K562 (cell line): ENCODE measurements around the gene ACOX2. TPM values are rescaled to one million over a fixed set of nuclear protein-coding genes. Genes with fewer than 3 reads are reported as not detected.
A peak's percentile ranks its signal among the peaks of the same experiment; 100 is the strongest.

Experiments
- CCNT2 ChIP-seq: IDR thresholded peaks from 2 replicates; pipeline ENCODE4 v1.6.1; 2011; ENCODE audit warnings: borderline replicate concordance, low read depth, mild to moderate bottlenecking, moderate library complexity, mixed read lengths, low read length; ENCODE audit not compliant: insufficient read length; ENCODE audit errors: extremely low read depth
- CHAMP1 ChIP-seq: fragments of 450-650 bp; IDR thresholded peaks from 2 replicates; pipeline ENCODE4 v1.6.1; 2016; ENCODE audit warnings: mild to moderate bottlenecking
- CHD2 ChIP-seq: IDR thresholded peaks from 2 replicates; pipeline ENCODE4 v1.6.1; 2011; ENCODE audit warnings: low read depth, low read length
- DACH1 ChIP-seq: fragments of 450-650 bp; IDR thresholded peaks from 2 replicates; pipeline ENCODE4 v1.6.1; 2018; ENCODE audit not compliant: partially characterized antibody
- HDAC6 ChIP-seq: IDR thresholded peaks from 2 replicates; pipeline ENCODE4 v1.6.1; 2012; ENCODE audit warnings: low read depth, mild to moderate bottlenecking, control low read depth, inconsistent platforms, low read length, moderate library complexity
- MED1 ChIP-seq: sonication (generic); formaldehyde crosslinking; IDR thresholded peaks from 2 replicates; pipeline ENCODE4 v1.8.1; 2023; ENCODE audit warnings: missing genetic modification reagents, borderline replicate concordance
- NCOR1 ChIP-seq: fragments of 450-650 bp; IDR thresholded peaks from 2 replicates; pipeline ENCODE4 v1.6.1; 2016; ENCODE audit warnings: mild to moderate bottlenecking, moderate library complexity
- PHB ChIP-seq: fragments of 250-450 bp; sonication (Bioruptor Pico); IDR thresholded peaks from 2 replicates; pipeline ENCODE4 v1.5.0; 2021
- REST ChIP-seq, 2 experiments: fragments of 450-650 bp; formaldehyde crosslinking in 1 of 2; IDR thresholded peaks; 2 replicates each; pipeline versions ENCODE4 v1.4.0 to v1.6.1; 2014 to 2020; ENCODE audit warnings: mild to moderate bottlenecking in 2 of 2, borderline replicate concordance in 1 of 2, low read depth in 1 of 2
- TFAP4 ChIP-seq: sonication (generic); formaldehyde crosslinking; IDR thresholded peaks from 2 replicates; pipeline ENCODE4 v1.8.0; 2022; ENCODE audit warnings: missing genetic modification reagents, mild to moderate bottlenecking, moderate library complexity, borderline replicate concordance
- ZNF586 ChIP-seq: fragments of 450-650 bp; formaldehyde crosslinking; conservative IDR thresholded peaks from 2 replicates; pipeline ENCODE4 v1.4.0; 2020; ENCODE audit warnings: mild to moderate bottlenecking, moderate library complexity
- polyA plus RNA-seq, 8 experiments: library from polyadenylated mRNA; depleted of rRNA in 4 of 8; stranded (reverse) in 5 of 8; unstranded in 3 of 8; fragments of >200 nt; fragmentation: Nextera tagmentation in 2 of 8; fragmentation: Illumina TruSeq in 1 of 8; extraction: Ambion mirVana in 2 of 8; extraction: Trizol in 1 of 8; gene quantifications; 2 replicates each; pipeline versions ENCODE4 v1.2.1 to v1.2.3, GENCODE V29; 2011 to 2014; ENCODE audit warnings: inconsistent platforms in 1 of 8, missing spikeins in 1 of 8
- total RNA-seq, 7 experiments: library from RNA; depleted of rRNA in 6 of 7; stranded (reverse); fragments of >200 nt in 6 of 7; fragmentation: Illumina TruSeq in 2 of 7; extraction: Trizol in 2 of 7; gene quantifications; 2 replicates each; pipeline versions ENCODE4 v1.2.1 to v1.2.3, GENCODE V29; 2011 to 2021; ENCODE audit warnings: low replicate concordance in 1 of 7
- TF ChIP-seq, protein P1 (sequence below): sonication (generic); formaldehyde crosslinking; IDR thresholded peaks from 2 replicates; pipeline ENCODE4 v1.4.0; 2020; ENCODE audit warnings: mild to moderate bottlenecking, missing genetic modification reagents

The ACOX2 gene
- total and polyA plus RNA-seq, 9 of the 15 experiments (the other 6 are each of a cell fraction or from before 2014, with no cell fraction given), result 0.15 TPM; not detected in 8

DNA sequence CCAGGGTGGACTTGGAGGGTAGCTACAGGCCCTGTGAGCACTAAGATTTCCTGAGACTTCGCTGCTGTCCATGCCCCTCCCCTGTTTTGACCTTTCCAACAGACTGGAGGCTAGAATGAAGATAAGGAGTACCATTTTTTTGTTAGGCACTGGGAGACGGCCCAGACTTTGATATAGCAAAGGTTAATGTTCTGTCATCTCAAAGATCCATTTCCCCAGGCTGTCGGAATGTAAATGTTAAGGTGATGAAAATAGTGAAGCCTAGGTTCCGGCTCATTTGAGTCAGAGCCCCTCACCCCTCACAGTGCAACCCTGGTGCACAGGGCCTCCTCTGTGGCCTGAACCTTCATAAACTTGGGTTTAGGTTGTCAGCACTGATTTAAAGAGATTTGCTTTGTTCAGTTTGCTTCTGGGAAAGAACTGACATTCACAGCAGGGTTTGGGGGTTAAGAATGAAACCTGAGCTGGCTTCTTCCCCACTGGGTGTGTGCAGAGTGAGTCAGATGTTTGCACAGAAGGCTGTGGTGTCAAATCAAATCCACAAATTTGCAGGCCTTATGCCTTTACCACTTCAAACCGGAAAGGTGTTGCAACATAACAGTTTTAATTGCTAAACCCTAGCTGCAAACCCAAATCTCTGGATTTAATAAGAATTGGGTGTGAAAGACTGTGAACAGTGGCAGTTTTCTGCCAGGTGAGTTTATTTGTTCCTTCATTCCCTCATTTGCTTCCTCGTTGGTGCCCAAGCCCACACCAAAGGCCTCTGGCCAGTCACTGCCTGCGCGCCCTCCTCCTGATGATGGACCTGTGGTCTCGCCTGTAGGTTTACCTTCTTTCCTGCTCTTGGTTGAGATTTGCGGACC is 65.7 kb downstream of the ACOX2 start (continued):
- TF ChIP-seq, protein P1, sequence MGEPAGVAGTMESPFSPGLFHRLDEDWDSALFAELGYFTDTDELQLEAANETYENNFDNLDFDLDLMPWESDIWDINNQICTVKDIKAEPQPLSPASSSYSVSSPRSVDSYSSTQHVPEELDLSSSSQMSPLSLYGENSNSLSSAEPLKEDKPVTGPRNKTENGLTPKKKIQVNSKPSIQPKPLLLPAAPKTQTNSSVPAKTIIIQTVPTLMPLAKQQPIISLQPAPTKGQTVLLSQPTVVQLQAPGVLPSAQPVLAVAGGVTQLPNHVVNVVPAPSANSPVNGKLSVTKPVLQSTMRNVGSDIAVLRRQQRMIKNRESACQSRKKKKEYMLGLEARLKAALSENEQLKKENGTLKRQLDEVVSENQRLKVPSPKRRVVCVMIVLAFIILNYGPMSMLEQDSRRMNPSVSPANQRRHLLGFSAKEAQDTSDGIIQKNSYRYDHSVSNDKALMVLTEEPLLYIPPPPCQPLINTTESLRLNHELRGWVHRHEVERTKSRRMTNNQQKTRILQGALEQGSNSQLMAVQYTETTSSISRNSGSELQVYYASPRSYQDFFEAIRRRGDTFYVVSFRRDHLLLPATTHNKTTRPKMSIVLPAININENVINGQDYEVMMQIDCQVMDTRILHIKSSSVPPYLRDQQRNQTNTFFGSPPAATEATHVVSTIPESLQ, result no peak
- TF ChIP-seq HDAC6, result no peak
- TF ChIP-seq TFAP4 (CRISPR knock-in tag), result no peak
- peak; percentile 48 for TF ChIP-seq CCNT2
- TF ChIP-seq CHD2, result no peak
- peak; percentile 77 for TF ChIP-seq REST (IDR thresholded peaks at IDR 0.05; ENCODE audit: borderline replicate concordance)
- TF ChIP-seq REST (CRISPR knock-in tag; IDR thresholded peaks at IDR 0.05; ENCODE audit: low read depth), result no peak
- TF ChIP-seq ZNF586 (CRISPR knock-in tag), result no peak
- TF ChIP-seq DACH1, result peak; percentile 17
- TF ChIP-seq NCOR1, result peak; percentile 38; the same call in 1 of the 2 replicates
- no peak for TF ChIP-seq CHAMP1
- no peak for TF ChIP-seq MED1 (CRISPR knock-in tag)
- no peak for TF ChIP-seq PHB (CRISPR knock-in tag)
